GM19372 (cell line): ENCODE results near the gene TMEM176B.
A peak's percentile ranks its signal among the peaks of the same experiment; 100 is the strongest.

ENCODE experiments used
- ATAC-seq: cut with Tn5 transposase; IDR thresholded peaks from one replicate; pipeline ENCODE4 v1.9.1; 2021; ENCODE audit warnings: mild to moderate bottlenecking, low read depth, moderate library complexity; ENCODE audit not compliant: unreplicated experiment

The TMEM176B gene

GRCh38 chr7:150755473-150756099, 44.6 kb downstream of the TMEM176B start:
- ATAC-seq = peak; percentile 50

DNA sequence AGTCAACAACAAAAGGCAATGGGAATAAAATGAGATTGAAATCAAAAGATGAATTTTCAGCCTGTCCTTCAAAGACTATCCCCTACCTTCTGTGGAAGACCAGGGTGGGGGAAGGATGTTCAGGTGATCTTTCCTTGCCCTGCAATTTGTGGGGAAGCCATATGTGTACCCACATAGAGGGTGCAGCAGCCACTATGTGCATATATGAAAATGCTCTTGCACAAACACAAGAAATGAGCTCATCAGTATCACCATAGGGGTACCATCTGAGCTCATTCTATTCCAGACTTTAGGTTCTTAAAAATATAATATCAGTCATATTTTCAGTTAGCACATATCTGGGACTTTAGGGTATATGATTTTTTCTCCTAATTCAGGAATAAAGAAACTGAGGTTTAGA, 45.2 kb downstream of the TMEM176B start:
- ATAC-seq = no peak

DNA sequence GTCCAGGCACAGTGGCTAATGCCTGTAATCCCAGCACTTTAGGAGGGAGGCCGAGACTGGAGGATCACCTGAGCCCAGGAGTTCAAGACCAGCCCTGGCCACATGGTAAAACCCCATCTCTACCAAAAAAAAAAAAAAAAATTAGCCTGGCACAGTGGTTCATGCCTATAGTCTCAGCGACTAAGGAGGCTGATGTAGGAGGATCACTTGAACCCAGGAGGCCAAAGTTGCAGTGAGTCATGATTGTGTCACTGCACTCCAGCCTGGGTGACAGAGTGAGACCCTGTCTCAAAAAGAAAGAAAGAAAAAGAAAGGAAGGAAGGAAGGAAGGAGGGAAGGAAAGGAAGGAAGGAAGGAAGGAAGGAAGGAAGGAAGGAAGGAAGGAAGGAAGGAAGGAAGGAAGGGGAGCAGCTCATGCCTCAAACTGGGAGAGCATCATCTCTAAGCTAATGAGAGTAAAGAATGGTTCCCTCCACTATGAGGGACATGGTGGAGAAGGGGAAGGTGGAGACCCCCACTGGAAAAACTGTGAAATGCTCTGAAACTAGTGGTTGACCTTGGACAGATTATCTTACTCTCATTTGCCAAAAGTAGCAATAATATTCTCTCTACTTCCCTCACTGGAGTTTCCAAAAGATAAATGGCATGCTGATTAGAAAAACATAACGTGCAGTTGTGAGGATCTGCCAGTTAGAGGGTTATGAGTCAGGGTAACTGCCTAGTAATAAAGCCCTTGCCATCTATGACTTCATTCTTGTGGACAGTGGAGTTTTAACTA, 46.1 kb downstream of the TMEM176B start:
- ATAC-seq = no peak

DNA sequence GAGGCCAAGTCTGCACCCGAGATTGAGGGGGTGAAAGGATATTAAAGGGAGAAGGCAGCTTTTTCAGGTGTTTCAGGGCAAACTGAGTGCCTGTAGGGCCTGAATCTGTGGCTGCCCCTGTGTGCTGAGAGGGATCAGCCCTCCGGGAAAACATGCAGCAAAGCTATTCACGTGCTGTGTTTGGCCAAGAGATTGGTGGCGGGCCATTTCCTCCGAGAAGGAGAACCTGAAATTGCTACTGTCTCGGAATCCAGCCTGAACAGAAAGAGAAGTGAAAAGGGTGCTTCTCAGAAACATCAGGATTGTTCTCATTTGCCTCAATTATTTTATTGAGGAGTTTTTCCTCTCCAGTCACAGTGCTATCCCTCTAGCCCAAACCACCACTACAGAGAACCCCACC, 46.9 kb downstream of the TMEM176B start:
- ATAC-seq = no peak

- ATAC-seq = no peak
Observed at GRCh38 chr7:150751702-150752101, 48.5 kb downstream of the TMEM176B start.

- no peak for ATAC-seq
Observed at GRCh38 chr7:150748376-150748775, 51.8 kb downstream of the TMEM176B start.

- no peak for ATAC-seq
Observed at GRCh38 chr7:150746921-150747320, 53.2 kb downstream of the TMEM176B start.

DNA sequence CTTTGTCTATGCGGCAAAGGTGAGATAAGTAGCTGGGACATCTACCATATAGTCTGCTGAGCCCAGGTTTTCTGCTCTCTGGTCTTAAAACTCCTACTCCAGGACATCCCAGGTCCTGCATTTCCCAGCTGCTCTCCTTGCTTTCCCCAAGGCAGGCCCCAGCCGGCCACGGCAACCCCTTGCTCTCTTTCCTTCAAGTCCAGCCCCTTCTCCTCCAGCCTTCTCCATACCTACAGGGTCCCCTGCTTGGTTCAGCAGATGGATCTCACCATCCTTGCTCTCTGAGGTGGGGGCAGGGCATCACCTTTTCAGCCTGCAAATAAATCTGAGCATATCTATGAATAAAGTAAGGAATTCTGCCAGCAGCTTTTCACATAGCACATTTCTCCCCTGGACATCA, 54.3 kb downstream of the TMEM176B start:
- no peak for ATAC-seq

GRCh38 chr7:150745086-150745485, 55.1 kb downstream of the TMEM176B start:
- ATAC-seq = no peak

DNA sequence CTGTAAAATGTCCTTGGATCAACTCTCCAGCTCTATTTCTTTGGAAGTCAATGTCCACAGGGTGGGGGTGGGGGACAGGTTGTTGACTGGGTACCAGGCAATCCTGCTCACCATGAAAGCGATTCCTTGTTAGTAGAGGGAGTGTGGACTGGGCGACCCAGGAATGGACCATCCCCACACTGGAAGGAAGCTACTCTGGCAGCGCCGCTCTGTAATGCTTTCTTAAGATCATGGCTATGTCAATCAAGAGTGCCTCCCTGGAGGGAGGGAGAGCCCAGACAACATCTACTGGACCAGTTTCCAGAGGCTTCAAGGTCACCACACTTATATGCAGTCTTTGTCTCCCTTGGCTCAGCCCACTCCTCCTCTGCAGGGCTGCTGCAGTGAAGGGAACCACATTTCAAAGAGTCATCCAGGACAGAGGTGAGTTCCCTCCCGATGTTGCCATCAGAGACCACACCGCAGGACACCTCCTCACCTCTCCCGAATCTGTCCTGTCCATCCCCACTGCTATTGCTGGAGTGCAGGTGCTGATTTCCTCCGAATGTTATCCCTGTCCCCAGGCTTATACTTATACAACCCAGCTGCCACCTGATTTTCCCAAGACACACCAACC, 56.0 kb downstream of the TMEM176B start:
- no peak for ATAC-seq

DNA sequence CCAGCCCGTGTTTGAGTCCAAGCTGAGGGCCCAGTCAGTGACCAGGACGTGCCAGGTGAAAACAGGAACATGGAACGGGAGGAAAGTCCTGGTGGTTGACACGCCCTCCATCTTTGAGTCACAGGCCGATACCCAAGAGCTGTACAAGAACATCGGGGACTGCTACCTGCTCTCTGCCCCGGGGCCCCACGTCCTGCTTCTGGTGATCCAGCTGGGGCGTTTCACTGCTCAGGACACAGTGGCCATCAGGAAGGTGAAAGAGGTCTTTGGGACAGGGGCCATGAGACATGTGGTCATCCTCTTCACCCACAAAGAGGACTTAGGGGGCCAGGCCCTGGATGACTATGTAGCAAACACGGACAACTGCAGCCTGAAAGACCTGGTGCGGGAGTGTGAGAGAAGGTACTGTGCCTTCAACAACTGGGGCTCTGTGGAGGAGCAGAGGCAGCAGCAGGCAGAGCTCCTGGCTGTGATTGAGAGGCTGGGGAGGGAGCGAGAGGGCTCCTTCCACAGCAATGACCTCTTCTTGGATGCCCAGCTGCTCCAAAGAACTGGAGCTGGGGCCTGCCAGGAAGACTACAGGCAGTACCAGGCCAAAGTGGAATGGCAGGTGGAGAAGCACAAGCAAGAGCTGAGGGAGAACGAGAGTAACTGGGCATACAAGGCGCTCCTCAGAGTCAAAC, 57.7 kb downstream of the TMEM176B start:
- ATAC-seq = no peak
